ENCODE results near the gene NAT10. TPM values are rescaled to one million over a fixed set of nuclear protein-coding genes. Genes with fewer than 3 reads are reported as not detected.
A peak's percentile ranks its signal among the peaks of the same experiment; 100 is the strongest.
"Not testable (repeated sequence)": the region's sequence is repeated elsewhere in the genome, so short reads cannot be mapped to it uniquely, and the experiment has no call there.

Gene NAT10
- total RNA-seq, 2 experiments from 2014 or later = 91.0 to 93.3 TPM

DNA sequence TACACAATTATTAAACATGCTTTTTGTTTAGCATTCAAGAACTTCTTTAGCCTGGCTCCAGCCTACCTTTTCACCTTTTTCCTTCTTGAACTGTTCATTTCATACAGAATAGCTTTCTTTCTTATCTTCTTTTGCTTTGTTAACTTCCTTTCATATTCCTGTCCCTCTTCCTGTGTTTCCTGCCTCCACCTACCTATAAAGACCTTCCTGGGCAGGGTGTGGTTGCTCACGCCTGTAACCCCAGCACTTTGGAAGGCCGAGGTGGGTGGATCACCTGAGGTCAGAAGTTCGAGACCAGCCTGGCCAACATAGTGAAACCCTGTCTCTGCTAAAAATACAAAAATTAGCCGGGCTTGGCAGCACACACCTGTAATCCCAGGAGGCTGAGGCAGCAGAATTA, 31.0 kb upstream of the NAT10 start:
- intact Hi-C loops (cut with micrococcal nuclease) = no loop called here
- CTCF ChIA-PET = interaction anchor here (0.6 to 1.4 kb wide), 2 partner anchors 14 to 47 kb away, joined by 3 read pairs; no protein-coding TSS in a partner anchor
- H3K4me3 Mint-ChIP-seq = no peak overlapping the region
- no peaks in the 10 kb centered on the region for H3K9me3 Mint-ChIP-seq
- peaks cover 41% of the 10 kb centered on the region for H3K36me3 Mint-ChIP-seq (ENCODE audit: low read depth)
- peak overlapping the region; percentile 28 for H3K27ac Mint-ChIP-seq
- no peaks in the 10 kb centered on the region for H3K27me3 Mint-ChIP-seq (ENCODE audit: low read depth)
- peaks cover 31% of the 10 kb centered on the region for H3K4me1 Mint-ChIP-seq (ENCODE audit: low read depth)
- no peak for DNase-seq

DNA sequence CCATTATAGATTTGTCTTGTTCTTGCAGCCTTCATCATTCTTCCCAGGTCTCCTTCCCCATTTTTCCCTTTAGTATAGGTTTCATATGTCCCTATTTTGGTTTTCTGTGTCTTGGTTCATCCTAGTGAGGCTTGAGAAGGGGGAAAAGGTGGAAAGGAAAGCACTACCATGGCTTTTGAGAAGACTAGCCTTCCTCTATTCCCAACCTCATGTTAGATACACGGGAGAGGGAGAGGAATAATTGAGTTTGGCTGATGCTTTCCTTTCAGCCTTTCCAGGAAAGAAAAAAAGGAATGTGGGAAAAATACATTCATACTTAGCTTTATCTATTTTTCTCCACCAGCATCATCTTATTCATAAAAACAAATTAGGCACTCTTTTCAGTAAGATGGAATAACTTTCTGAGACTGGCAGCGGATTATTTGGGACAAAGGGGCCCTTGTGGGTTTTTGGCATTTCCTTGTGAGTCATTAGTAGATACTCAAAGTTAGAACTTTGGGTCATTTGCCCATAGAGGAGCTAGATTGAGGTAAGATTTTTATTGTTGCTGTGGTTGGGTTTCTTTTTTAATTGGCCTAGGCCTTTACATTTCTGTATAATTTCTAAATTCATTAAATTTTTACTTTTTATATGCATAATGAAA, 30.1 kb upstream of the NAT10 start:
- Mint-ChIP-seq H3K27me3 (ENCODE audit: low read depth) (no peaks in the 10 kb centered on the region), H3K9me3 (no peaks in the 10 kb centered on the region), H3K36me3 (ENCODE audit: low read depth) (peaks cover 44% of the 10 kb centered on the region), H3K4me1 (ENCODE audit: low read depth) (peaks cover 24% of the 10 kb centered on the region), H3K27ac (peak overlapping the region; percentile 72), H3K4me3 (no peak overlapping the region)
- no peak for DNase-seq
- CTCF ChIA-PET = no interaction called here
- intact Hi-C loops (cut with micrococcal nuclease) = no loop called here

DNA sequence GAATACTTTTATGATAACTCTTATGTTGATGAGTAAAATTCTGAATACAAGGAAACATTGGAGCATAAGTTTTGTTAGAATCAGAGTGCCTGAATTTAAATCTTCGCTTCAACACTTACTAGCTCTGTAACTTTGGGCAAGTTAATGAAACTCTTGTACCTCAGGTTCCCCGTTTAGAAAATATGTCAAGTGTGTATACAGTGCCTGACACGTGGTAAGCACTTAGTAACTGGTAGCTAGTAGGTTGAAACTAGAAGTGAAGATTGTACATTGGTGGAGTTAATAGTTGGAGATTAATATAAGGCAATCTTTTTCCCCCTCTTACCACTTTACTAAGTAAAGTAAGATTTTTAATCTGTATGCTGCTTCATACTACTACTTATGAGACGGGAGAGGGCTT, 24.8 kb upstream of the NAT10 start:
- Mint-ChIP-seq H3K27me3 (ENCODE audit: low read depth) (no peaks in the 10 kb centered on the region), H3K9me3 (no peaks in the 10 kb centered on the region), H3K36me3 (ENCODE audit: low read depth) (peaks cover 51% of the 10 kb centered on the region), H3K27ac (no peak overlapping the region), H3K4me1 (ENCODE audit: low read depth) (peaks cover 8% of the 10 kb centered on the region), H3K4me3 (no peak overlapping the region)
- DNase-seq = no peak
- CTCF ChIA-PET = no interaction called here
- intact Hi-C loops (cut with micrococcal nuclease) = no loop called here

DNA sequence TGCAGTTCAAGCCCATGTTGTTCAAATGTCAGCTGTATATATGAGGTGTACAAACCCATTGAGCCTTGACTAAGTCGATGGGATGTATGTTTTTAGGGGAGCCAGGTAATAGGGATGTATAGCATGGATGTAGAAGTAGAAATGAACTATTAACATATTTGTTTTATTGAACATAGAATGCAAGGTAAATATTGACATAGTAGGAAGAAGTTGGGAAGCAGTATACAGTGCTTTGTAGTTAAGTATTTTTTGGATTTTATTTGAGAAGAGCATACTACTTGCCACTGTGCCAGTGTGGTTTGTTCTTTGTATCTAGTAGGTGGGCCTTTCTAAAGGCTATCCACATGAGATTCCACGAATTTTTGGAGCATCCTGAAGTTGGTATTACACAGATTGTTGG, 20.8 kb upstream of the NAT10 start:
- DNase-seq = no peak
- CTCF ChIA-PET = interaction anchor here (0.9 kb wide), 1 partner anchor 14 kb away, joined by 4 read pairs; no protein-coding TSS in a partner anchor
- no peaks in the 10 kb centered on the region for H3K27me3 Mint-ChIP-seq (ENCODE audit: low read depth)
- no peaks in the 10 kb centered on the region for H3K9me3 Mint-ChIP-seq
- intact Hi-C loops (cut with micrococcal nuclease) = loop anchor here (5.0 kb wide), 1 partner anchor 32 kb away; the partner anchor contains the start of gene CAPRIN1
- no peak overlapping the region for H3K4me3 Mint-ChIP-seq
- peaks cover 20% of the 10 kb centered on the region for H3K4me1 Mint-ChIP-seq (ENCODE audit: low read depth)
- H3K36me3 Mint-ChIP-seq (ENCODE audit: low read depth) = peaks cover 55% of the 10 kb centered on the region
- H3K27ac Mint-ChIP-seq = peak overlapping the region; percentile 38

DNA sequence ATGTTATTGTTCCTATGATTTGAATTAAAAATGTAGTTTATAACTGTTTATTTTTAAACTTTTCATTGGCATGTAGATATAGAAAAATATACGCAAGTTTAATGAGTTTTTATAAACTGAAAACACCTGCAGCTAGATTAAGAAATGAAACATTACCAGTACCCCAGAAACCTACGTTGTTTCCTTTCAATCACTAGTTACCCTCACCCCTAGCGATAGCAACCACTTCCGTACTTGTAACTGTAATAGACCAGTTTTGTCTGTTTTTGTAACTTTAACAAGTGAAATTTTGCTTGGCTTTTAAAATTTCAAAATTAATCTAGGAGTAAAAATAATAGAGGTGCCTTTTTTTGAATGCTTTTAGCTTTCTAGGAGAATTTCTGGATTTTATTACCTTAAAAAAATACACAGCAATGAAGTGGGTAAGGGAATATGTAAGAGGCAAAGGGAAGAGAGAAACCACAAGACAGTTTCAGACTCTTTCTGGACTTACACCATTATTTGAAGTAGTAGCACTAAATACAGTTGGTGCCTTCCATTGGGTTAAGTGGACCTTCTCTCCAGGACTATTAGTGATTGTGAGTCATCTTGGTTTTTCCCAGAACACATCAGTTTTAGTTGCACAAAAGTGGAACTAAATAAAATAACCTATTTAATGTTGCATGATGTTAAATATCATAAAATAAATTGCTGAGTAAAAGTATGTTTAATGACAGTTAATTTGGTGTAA, 18.7 kb upstream of the NAT10 start:
- no peaks in the 10 kb centered on the region for H3K27me3 Mint-ChIP-seq (ENCODE audit: low read depth)
- intact Hi-C loops (cut with micrococcal nuclease) = loop anchor here (5.0 kb wide), 1 partner anchor 34 kb away; the partner anchor contains the start of gene CAPRIN1
- no peak overlapping the region for H3K4me3 Mint-ChIP-seq
- H3K4me1 Mint-ChIP-seq (ENCODE audit: low read depth) = peaks cover 20% of the 10 kb centered on the region
- CTCF ChIA-PET = interaction anchor here (0.5 to 1.2 kb wide), 3 partner anchors 89 to 339 kb away, joined by 3 to 5 read pairs (median 4); no protein-coding TSS in a partner anchor
- H3K9me3 Mint-ChIP-seq = no peaks in the 10 kb centered on the region
- DNase-seq = no peak
- H3K36me3 Mint-ChIP-seq (ENCODE audit: low read depth) = peaks cover 55% of the 10 kb centered on the region
- peak overlapping the region; percentile 78 for H3K27ac Mint-ChIP-seq

DNA sequence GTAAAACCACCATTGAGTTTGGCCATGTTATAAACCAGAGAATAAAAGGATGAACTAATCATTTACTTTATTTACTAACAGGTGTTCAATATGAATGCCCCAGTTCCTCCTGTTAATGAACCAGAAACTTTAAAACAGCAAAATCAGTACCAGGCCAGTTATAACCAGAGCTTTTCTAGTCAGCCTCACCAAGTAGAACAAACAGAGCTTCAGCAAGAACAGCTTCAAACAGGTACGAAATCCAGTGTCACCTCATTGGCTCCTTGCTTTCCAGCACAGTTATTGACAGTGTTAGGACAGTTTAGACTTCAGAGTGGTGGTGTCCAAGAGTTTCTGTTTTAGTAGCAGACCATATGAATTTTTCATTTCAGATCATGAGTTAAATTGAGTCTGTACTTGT, 13.6 kb upstream of the NAT10 start:
- Mint-ChIP-seq H3K27ac (no peak overlapping the region), H3K9me3 (no peaks in the 10 kb centered on the region), H3K36me3 (ENCODE audit: low read depth) (peaks cover 48% of the 10 kb centered on the region), H3K4me3 (no peak overlapping the region), H3K27me3 (ENCODE audit: low read depth) (no peaks in the 10 kb centered on the region), H3K4me1 (ENCODE audit: low read depth) (peaks cover 4% of the 10 kb centered on the region)
- no peak for DNase-seq
- CTCF ChIA-PET = interaction anchor here (1.7 kb wide), 1 partner anchor 11 kb away, joined by 4 read pairs; no protein-coding TSS in a partner anchor
- intact Hi-C loops (cut with micrococcal nuclease) = no loop called here

DNA sequence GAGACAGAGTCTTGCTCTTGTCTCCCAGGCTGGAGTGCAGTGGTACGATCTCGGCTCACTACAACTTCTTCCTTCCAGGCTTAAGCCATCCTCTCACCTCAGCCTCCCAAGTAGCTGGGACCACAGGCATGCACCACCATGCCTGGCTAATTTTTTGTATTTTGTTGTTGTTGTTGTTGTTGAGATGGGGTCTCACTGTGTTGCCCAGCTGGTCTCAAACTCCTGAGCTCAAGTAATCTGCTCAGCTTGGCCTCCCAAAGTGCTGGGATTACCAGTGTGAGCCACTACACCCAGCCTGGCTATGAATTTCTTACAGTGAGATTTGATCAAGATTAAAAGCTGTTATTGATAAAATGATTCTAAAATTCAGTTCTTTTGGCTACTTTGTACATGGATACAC, 10.5 kb upstream of the NAT10 start:
- CTCF ChIA-PET = interaction anchor here (0.6 to 1.6 kb wide), 5 partner anchors 10 to 108 kb away, joined by 3 to 5 read pairs (median 3); partner anchors contain the start of gene NAT10
- intact Hi-C loops (cut with micrococcal nuclease); DNase-seq; H3K4me1 Mint-ChIP-seq (ENCODE audit: low read depth); H3K9me3 Mint-ChIP-seq; H3K27me3 Mint-ChIP-seq (ENCODE audit: low read depth); H3K27ac Mint-ChIP-seq; H3K4me3 Mint-ChIP-seq: not testable (repeated sequence)
- H3K36me3 Mint-ChIP-seq (ENCODE audit: low read depth) = peaks cover 53% of the 10 kb centered on the region

DNA sequence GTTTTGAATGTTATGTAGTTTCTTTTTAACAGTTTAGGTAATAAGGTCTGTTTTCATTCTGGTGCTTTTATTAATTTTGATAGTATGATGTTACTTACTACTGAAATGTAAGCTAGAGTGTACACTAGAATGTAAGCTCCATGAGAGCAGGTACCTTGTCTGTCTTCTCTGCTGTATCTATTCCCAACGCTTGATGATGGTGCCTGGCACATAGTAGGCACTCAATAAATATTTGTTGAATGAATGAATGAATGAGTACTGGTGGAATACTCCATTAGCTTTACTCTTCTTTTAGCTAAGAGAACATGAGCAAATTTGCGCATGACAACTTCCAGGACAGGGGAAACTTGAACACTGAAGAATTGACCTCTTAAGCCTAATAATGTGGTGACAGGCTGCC, 6.6 kb upstream of the NAT10 start:
- H3K9me3 Mint-ChIP-seq = no peaks in the 10 kb centered on the region
- CTCF ChIA-PET = interaction anchor here (0.7 to 0.9 kb wide), 2 partner anchors 14 to 36 kb away, joined by 4 to 6 read pairs; no protein-coding TSS in a partner anchor
- DNase-seq = no peak
- H3K4me1 Mint-ChIP-seq (ENCODE audit: low read depth) = peaks cover 5% of the 10 kb centered on the region
- no peak overlapping the region for H3K4me3 Mint-ChIP-seq
- H3K27me3 Mint-ChIP-seq (ENCODE audit: low read depth) = no peaks in the 10 kb centered on the region
- intact Hi-C loops (cut with micrococcal nuclease) = no loop called here
- H3K36me3 Mint-ChIP-seq (ENCODE audit: low read depth) = peaks cover 38% of the 10 kb centered on the region
- no peak overlapping the region for H3K27ac Mint-ChIP-seq

DNA sequence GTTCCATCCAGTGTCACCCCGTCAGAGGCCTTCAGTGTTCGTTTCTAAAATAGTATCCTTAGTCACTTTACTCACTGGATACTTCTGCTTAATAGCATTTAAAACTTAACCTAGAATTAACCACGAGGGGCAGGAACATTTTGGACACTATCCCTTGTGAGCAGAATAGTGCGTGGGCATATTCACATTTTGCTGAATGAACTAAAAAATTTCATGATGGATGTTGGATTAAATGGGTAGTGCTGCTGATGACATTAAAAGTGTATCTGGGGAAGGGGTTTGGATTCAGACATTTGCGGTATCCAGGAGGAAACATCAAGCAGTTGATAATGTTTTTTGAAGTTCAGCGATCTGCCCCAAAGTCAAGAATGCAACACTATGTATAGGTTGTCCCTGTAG, 750 bp upstream of the NAT10 start:
- no peaks in the 10 kb centered on the region for H3K9me3 Mint-ChIP-seq
- H3K27ac Mint-ChIP-seq = peak overlapping the region; percentile 94
- peak overlapping the region; percentile 94 for H3K4me3 Mint-ChIP-seq
- H3K27me3 Mint-ChIP-seq (ENCODE audit: low read depth) = no peaks in the 10 kb centered on the region
- CTCF ChIA-PET = interaction anchor here (0.7 to 1.1 kb wide), 2 partner anchors 10 to 56 kb away, joined by 3 to 4 read pairs; no protein-coding TSS in a partner anchor
- peaks cover 35% of the 10 kb centered on the region for H3K36me3 Mint-ChIP-seq (ENCODE audit: low read depth)
- DNase-seq = no peak
- peaks cover 48% of the 10 kb centered on the region for H3K4me1 Mint-ChIP-seq (ENCODE audit: low read depth)
- intact Hi-C loops (cut with micrococcal nuclease) = loop anchor here (1.0 kb wide), 7 partner anchors 53 to 943 kb away; partner anchors contain the start of genes ABTB2, APIP, CAPRIN1 and CAT

DNA sequence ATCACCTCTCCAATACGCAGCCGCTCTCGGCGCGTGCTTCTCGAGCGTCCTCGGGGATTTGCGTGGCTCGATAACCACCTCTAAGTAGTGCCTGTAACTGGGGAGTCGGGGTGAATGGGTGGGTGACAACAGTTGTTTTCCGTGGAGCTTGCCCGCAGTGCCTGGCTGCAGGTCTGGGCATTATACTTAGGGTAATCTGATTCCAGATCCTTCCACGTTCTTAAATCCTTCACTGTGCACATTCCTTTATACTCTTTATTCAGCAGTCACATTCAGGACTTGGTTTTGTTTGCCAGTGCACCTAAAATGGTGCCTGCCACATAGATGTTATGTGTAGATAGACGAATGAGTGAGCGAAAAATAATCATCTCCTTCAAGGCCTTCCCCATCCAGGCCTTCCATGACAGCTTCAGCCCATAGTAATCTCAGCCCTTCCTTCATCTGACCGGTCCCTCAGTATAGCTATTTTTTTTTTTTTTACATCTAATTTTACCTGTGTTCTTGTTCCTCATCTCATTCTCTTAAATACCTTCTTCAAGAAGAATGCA, 602 bp downstream of the NAT10 start:
- CTCF ChIA-PET = interaction anchor here (0.7 to 2.3 kb wide), 4 partner anchors 11 to 109 kb away, joined by 3 to 12 read pairs (median 4); no protein-coding TSS in a partner anchor
- H3K4me1 Mint-ChIP-seq (ENCODE audit: low read depth) = peaks cover 51% of the 10 kb centered on the region
- intact Hi-C loops (cut with micrococcal nuclease) = loop anchor here (1.0 kb wide), 7 partner anchors 55 to 945 kb away; partner anchors contain the start of genes ABTB2, APIP, CAPRIN1 and CAT
- H3K36me3 Mint-ChIP-seq (ENCODE audit: low read depth) = peaks cover 35% of the 10 kb centered on the region
- H3K4me3 Mint-ChIP-seq = peak overlapping the region; percentile 94
- H3K9me3 Mint-ChIP-seq = no peaks in the 10 kb centered on the region
- H3K27me3 Mint-ChIP-seq (ENCODE audit: low read depth) = no peaks in the 10 kb centered on the region
- no peak for DNase-seq
- H3K27ac Mint-ChIP-seq = peak overlapping the region; percentile 94

DNA sequence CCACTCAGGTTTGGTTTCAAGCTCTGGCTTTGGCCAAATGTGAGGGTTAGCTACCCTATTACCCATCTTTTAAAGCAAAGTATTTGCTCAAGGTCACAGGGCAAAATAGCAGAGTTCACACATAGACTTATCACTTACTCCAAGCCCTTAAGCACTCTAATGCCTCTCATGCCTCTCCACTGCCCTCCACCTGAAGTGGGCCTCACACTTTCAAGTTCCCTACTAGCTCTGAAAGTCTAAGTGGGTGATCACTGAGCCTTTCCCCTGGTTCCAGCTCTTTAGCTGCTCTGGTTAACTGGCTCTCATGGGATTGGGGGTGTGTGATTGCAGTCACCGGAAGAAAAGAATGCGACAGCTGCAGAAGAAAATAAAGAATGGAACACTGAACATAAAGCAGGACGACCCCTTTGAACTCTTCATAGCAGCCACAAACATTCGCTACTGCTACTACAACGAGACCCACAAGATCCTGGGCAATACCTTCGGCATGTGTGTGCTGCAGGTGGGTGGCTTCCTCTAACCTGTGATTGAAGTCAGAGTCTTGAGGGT, 6.4 kb downstream of the NAT10 start:
- Mint-ChIP-seq H3K9me3 (no peaks in the 10 kb centered on the region), H3K27ac (no peak overlapping the region), H3K27me3 (ENCODE audit: low read depth) (no peaks in the 10 kb centered on the region), H3K4me3 (no peak overlapping the region), H3K36me3 (ENCODE audit: low read depth) (peaks cover 55% of the 10 kb centered on the region), H3K4me1 (ENCODE audit: low read depth) (peaks cover 31% of the 10 kb centered on the region)
- no peak for DNase-seq
- intact Hi-C loops (cut with micrococcal nuclease) = no loop called here
- CTCF ChIA-PET = no interaction called here

DNA sequence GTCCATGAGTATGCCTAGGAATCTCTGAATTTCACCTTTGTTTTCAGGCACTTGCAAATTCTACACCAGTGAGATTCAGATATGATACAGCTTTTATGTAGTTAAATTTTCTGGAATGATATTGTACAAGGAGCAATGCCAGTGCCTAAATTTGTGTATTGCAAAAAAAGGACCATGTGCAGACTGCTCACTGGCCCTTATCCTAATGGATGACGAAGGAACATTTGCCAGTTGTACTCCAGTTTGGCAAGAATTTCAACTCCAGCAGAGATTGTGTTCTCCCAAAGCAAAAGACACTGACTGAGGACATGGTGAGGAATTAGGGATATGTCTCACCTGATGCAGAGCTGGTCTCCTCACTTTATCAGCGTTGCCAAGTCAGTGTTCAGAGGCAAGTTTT, 8.6 kb downstream of the NAT10 start:
- Mint-ChIP-seq H3K9me3 (no peaks in the 10 kb centered on the region), H3K4me1 (ENCODE audit: low read depth) (peaks cover 15% of the 10 kb centered on the region), H3K36me3 (ENCODE audit: low read depth) (peaks cover 50% of the 10 kb centered on the region), H3K4me3 (no peak overlapping the region), H3K27ac (no peak overlapping the region), H3K27me3 (ENCODE audit: low read depth) (no peaks in the 10 kb centered on the region)
- DNase-seq = no peak
- intact Hi-C loops (cut with micrococcal nuclease) = no loop called here
- CTCF ChIA-PET = interaction anchor here (1.3 kb wide), 1 partner anchor 13 kb away, joined by 3 read pairs; no protein-coding TSS in a partner anchor
